NCI-H1417 (cell line): Measurements from ENCODE around the gene TMEM150B.

Source experiments
- DNase-seq, 3 experiments: peaks; one replicate each; lab custom pipeline; 2025; lab: John Stamatoyannopoulos, UW

The TMEM150B gene

GRCh38 chr19:55276720-55277430 lies 48.3 kb downstream of the TMEM150B start:
- no peak for DNase-seq

GRCh38 chr19:55275851-55276719 lies 49.1 kb downstream of the TMEM150B start:
- no peak for DNase-seq

- DNase-seq, result peak in 2 of 3 experiments; percentile 52 to 73
Measured at GRCh38 chr19:55273978-55274707, 51.0 kb downstream of the TMEM150B start.

GRCh38 chr19:55272142-55272541 lies 53.0 kb downstream of the TMEM150B start:
- DNase-seq, result no peak

GRCh38 chr19:55270172-55270942 lies 54.8 kb downstream of the TMEM150B start:
- no peak for DNase-seq

GRCh38 chr19:55269299-55269698 lies 55.8 kb downstream of the TMEM150B start:
- no peak for DNase-seq

- no peak for DNase-seq
Measured at GRCh38 chr19:55266840-55267239, 58.3 kb downstream of the TMEM150B start.

GRCh38 chr19:55266404-55266803 lies 58.7 kb downstream of the TMEM150B start:
- DNase-seq, result no peak

GRCh38 chr19:55265723-55266386 lies 59.3 kb downstream of the TMEM150B start:
- DNase-seq, result no peak

- no peak for DNase-seq
Measured at GRCh38 chr19:55265173-55265572, 60.0 kb downstream of the TMEM150B start.

GRCh38 chr19:55264531-55264930 lies 60.6 kb downstream of the TMEM150B start:
- DNase-seq, result no peak
